CD4-positive, alpha-beta T cell treated with Interleukin-2 at 100 ng/mL for 4 hours (primary cell): ENCODE measurements around the gene STXBP4.

Experiments
- DNase-seq: peaks from one replicate; pipeline ENCODE4 v3.0.0-alpha.2; 2020; ENCODE audit warnings: low spot score

The STXBP4 gene

DNA sequence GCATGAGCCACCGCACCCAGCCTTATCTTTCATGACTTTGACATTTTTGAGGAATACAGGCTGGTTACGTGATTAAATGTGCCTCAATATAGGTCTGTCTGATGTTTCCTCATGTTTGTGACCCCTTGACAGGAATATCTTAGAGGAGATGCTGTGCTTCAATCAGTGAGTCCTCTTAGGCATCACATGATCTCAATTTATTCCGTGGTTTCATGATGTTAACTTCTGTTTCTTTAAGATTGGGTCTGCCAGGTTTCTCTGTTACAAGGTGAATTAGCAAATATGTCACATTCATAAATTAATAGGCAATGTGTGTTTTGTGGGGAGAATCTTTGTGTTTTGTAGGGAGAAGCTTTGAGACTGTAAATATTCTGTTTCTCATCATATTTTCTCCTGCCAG is 3.3 kb downstream of the STXBP4 start:
- no peak for DNase-seq

DNA sequence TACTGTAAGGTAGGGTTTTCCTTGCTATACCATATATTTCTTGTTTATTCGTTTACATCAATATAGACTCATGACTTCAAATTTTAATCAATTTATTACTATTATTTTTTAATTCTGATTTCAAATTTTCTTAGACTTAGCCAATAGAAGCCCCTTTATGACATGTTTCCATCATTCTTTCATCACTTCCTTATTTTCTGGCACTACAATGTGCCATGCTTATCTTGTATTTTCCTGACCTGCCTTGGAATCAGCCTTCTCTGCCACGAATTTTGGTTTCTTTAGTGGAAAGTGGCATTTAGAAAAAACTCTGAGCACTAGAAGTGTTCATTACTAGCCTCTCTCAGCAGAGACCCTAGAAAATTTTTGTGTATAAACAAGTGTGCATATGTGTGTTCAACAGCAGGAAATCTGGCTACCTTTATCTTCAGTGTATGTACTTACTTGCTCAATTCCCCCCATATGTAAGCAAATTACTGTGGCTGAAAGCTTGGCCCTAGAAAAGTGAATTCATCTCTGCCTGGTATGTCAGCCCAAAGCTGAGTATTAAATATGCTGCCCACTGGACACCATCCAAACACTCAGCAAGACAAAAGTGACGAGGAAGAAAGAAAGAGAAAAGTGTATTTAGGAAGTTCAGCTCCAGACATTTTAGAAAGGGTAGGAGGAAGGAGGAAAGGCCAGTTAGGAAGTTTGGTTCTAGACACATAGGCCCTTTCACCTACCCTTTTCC is 4.0 kb downstream of the STXBP4 start:
- DNase-seq, result no peak

DNA sequence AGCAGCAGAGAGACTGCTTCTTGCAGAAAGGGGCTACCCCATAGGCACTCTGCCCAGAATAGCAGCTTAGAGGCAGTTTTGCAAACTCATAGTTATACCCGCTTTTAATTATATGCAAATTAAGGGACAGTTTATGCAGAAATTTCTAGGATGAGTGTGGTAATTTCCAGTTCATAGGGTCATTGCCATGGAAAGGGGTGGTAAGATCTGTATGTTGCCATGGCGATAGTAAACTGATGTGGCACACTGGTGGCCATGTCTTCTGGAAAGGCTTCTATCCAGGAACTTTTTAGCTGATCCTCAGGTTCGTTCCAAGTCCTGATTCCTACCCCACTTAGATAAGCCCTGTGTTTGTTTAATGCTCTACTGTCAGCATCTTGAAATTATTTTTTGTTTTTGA is 6.2 kb downstream of the STXBP4 start:
- DNase-seq, result no peak

DNA sequence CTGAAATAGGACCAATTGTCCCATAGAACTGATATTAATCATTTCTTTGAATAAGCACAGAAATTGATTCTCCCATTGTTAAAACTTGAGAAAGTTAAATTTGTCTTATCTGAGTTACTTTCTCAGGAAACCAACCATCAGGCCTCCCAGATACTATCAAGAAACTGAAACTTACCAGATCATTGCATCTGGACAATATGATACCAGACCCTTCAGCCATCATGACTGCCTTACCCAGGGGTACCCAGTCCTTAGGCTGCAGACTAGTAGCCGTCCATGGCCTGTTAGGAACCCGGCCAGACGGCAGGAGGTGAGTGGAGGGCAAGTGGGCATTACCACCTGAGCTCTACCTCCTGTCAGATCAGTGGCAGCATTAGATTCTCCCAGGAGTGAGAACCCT is 7.8 kb downstream of the STXBP4 start:
- no peak for DNase-seq

DNA sequence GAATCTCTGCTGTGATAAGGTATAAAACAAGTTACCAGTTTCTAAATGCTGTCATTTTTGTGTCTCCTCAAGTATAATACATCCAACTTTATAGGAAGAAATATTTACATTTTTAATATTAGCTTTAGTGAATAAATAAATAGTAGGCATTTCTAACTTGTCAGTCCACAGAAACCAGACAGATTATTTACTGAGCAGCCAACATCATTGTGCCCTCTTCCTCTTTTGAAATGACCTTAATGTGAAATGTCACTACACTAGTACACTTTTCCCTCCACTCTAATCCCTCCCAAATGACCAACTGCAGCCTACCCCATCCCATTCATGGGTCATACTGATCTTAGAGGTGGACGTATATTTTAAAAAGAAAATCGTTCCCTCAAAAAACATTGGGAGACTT is 9.2 kb downstream of the STXBP4 start:
- DNase-seq, result no peak

DNA sequence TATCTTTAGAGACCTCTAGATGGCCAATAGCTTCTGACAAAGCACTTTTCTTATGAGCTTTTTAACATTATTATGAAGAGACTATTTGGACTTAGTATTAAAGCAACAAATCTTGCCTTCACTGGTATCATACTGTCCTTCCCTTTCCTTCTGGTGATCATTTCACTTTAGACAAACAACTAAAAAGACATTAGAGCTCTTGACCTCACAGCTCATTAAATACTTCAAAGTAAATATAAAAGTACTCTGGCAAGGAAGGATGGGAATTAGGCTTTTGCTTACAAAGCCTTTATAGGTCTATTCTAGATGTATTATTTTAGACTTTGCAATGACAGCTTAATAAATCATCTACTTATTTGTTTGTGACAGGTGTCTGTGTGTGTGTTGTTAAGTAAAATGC is 11.1 kb downstream of the STXBP4 start:
- DNase-seq, result no peak

DNA sequence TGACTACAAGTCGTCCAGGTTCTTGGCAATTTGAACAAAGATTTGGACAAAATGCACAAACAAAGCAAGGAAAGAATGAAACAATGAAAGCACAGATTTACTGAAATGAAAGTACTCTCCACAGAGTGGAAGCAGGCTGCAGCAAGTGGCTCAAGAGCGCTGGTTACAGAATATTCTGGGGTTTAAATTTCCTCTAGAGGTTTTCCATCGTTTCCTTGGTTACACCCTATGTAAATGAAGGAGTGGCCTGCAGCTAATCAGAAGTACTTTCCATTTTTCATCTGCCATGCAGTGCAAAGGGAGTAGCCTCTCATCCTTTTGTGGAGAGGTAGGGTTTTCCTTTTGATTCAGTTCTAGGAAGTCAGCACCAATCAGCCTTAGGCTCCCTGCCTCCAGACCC is 11.8 kb downstream of the STXBP4 start:
- no peak for DNase-seq

DNA sequence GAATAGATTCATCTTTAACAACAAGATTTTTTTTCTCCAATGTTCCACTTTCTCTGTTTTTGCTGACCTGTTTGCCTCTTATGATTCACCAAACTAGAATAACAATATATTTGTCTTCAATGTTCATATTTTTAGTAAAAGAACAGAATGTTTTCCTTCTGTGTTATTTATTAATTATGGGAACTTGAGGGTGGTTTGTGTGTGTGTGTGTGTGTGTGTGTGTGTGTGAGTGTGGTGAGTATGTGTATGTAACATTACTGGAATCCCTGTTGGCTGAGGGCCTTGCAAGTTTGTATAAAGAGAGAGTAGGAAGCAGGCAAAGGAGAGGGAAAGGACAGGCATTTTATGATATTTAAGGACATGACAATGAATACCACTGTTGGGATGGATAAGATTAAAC is 13.8 kb downstream of the STXBP4 start:
- no peak for DNase-seq

DNA sequence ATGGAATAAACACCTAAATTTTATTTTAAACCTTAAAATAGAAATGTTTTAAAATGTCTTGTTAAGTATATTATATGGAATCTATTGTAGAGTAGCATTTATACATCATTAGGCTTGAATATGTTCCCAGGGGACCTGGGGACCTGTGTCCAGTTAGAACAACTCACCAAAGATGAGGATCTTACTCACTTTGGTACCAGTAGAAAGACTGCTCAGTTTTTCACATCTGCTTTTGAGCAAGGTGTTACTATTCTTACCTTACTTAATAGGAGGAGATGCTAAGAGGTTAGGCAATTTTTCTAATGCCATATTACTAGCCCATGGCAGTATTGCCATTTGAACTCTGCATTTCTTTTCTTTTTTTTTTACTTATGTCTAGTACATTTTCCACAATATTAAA is 14.7 kb downstream of the STXBP4 start:
- DNase-seq, result no peak

DNA sequence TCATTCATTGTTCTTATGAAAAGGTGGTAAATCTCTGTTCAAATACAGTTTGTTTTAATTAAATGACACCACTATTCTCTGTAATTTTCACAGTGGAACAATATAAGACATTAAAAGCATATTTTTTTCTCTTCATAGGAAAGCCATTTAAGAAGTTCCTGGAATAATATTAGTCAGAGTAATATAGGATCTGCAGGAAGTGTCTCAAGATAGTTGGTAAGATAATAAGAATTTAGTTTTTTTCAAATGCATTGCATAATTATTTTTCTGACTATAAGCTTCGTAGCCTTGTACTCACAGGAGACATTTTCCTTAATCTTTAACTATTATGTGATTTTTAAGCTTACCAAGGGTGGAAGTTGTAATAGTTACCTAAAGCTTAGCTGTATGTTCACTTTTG is 16.9 kb downstream of the STXBP4 start:
- no peak for DNase-seq

DNA sequence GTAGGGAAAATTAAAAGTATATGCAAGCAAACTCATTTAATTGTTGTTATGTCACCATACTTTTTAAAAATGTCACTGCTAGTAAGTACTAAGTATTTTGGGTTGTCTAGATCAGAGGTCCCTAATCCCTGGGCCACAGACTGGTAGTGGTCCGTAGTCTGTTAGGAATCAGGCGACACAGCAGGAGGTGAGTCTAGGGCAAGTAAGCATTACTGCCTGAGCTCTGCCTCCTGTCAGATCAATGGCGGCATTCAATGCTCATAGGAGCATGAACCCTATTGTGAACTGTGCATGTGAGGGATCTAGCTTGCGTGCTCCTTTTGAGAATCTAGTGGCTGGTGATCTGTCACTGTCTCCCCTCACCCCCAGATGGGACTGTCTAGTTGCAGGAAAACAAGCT is 21.6 kb downstream of the STXBP4 start:
- DNase-seq, result no peak

DNA sequence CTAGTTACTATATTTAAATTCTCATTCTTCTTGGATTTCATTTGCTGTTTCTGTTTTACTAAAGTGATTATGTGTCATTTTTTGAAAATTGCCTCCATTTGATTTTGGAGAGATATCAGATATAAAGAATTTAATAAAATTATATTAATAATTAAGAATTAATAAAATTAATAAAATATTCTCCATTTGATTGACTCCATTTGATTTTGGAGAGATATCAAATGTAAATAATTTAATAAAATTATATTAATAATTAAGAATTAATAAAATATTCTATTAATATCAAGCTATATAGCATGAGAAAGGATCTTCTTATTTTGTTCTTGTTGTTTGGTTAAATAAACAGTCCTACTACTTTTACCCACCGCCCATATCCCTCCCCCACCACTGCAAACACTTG is 23.0 kb downstream of the STXBP4 start:
- no peak for DNase-seq

DNA sequence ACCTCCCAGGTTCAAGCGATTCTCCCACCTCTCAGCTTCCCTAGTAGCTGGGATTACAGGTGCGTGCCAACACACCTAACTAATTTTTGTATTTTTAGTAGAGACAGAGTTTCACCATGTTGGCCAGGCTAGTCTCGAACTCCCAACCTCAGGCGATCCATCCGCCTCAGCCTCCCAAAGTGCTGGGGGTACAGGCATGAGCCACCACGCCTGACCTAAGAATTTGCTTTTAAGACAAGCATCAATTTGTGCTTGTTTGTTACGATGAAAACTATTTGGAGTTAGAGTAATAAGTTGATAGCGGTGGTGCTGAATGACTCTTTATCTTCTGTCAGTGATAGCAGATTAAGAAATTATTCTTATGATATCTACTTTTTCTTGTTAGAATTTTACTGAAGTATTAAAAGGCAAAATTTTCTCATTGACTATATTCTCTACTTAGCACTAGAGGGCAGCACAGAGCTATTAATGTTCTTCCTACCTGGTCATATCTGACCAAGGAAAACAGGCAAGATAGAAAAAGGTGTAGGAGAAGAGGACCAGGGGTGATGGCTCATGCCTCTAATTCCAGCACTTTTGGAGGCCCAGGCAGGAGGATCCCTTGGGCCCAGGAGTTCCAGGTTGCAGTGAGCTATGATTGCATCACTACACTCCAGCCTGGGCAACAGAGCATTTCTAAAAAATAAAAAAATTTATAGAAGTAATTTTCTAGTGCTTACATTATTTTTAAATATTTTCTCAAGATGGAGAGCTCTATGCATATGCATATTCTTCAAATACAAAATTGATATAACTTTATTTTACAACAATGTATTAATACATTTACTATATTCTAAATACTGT is 24.5 kb downstream of the STXBP4 start:
- DNase-seq, result peak; percentile 65

DNA sequence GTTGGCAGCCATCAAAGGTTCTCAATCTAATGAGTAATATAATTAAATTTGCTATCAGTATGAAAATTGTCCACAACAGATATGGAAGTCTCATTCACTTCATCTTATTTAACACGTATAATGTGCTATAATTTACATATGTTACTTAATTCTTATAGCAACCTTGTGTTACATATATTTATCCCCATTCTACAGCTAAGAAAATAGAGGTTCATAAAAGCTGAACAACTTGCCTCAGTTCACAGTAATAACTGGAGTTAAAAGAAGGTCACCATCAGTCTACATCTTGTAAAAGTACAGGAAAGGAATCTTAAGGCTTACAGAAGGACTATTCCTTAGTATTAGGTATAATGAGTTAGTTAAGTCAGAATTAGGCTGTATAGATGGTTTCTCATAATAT is 27.9 kb downstream of the STXBP4 start:
- DNase-seq, result no peak

DNA sequence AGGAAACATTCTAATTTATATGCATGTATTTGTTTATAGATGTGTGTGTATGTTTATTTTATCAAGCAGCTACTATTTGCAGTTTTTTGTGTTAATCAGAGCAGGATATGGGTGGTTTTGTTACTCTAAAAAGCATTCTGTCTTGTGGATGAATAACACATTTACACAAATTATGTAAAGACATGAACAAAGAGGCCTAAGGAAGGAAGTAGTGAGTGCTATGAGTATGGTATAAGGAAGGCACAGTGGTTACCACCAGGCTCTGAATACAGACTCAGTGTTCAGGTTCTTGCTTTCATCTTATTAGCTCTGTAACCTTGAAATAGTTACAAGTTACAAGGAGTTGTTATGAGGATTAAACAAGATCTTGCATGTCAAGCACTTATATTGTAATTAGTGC is 33.9 kb downstream of the STXBP4 start:
- no peak for DNase-seq

DNA sequence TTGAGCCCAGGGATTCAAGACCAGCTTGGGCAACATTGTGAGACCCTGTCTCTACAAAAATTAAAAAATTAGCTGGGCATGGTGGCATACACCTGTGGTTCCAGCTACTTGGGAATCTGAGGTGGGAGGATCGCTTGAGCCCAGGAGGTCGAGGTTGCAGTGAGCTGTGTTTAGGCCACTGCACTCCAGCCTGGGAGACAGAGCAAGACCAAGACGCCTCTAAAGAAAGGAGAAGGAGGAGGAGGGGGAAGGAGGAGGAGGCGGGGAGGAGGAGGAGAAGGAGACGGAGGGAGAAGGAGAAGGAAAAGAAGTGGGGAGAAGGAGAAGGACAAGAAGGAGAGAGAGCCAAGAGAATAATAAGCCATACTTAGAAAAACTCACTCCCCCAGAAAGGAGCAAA is 35.9 kb downstream of the STXBP4 start:
- no peak for DNase-seq

DNA sequence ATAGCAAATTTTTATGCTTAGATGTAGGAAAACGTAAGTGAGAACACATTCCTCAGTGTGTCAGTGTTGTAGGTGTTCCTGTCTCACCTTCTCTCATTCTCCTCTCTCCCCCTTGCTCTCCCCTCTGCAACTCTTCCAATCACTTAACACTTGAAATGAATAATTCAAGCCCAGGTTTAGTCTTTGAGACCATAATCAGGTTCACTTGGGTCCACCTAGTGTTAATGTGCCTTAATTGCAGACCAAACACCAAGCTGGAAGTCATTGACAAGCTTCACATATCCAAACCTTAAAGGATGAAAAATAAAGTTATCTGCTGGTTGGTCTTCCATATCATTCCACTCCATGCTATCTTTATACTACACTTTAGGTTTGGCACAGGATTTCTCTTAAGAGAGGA is 37.0 kb downstream of the STXBP4 start:
- peak; percentile 8 for DNase-seq

DNA sequence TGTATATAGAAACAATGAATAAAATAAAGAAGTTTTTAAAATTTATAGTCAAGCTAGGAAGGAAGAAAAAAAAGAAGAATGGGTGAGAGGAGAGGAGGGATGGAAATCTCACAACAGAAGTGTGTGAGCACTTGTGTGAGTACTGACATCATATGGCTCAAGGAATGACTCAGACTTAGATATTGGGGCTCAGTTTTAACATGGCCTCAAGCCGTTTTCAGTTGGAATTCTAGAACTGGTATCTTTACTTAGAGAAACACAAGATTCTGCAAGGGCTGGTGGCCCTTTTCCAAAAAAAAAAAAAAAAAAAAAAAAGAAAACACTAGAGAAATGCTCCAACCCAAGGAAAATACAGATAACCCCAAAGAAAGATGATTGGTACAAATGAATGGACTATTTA is 55.1 kb downstream of the STXBP4 start:
- DNase-seq, result no peak

DNA sequence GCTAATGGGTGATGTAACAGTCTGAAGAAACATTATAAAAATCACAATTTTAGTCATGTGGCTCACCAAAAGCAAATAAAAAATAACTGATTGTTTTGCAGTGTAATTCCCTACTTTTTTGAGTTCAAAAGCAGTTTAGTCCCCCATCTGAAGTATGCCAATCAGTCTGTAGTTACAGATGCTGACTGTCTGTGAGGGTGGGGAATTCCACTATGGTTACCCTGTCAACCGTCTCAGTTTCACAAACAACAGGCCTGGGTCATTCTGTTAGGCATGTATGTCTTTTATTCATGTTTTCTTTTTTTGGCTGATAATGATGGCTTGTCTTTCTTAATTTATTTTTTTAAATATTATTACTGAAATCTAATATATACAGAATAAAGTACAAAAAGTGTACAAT is 69.3 kb downstream of the STXBP4 start:
- DNase-seq, result peak; percentile 12

DNA sequence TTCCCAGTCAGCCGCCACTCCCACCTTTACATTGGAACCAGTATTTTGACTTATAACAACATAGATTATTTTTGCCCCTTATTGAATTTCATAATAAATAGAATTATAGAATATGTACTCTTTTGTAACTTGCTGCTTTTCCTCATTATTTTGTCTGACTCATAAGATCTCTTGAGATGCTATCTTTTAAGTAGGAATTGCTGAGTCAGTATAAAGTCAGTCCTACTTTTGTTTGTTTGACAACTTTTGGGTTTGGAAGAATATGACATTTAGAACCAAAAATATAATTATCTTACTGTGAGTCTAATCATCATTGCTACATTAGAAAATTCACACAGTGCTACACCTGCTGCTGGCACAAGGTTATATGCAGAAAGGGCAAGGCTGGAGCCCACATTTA is 69.7 kb downstream of the STXBP4 start:
- no peak for DNase-seq

DNA sequence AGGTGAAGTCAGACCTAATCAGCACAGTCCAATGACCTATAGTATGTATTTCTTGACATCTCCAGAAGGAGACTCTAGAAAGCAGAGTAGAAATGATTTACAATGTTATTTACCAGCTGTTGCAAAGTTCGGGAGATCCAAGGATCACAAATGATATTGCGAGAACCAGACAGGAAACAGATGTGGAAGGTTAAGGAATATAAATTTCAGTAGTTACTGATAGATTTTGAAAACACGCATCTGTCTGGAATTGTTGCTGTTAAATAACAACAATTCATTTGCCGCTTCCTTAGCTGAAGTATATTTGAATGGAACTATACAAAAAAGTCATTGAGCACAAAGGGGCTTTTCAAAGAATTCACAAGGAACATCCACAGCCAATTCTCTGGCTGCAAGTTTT is 72.0 kb downstream of the STXBP4 start:
- DNase-seq, result no peak

DNA sequence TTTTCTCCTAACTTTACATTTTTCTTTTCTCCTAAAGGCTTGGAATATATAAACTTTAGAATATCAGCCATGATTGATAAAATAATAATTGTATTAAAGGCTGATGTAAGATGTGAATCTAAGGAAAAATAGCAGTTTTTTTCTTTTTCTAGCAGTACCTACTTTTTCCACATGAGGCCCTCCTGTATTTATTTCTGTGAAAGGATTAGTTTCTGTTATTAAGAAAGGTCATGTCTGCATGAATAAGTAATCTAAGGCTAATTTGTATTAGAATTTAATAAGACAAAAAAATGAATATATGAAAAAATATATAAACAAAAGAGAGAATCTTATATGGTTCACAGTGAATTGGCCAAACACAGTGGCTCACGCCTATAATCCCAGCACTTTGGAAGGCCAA is 85.3 kb downstream of the STXBP4 start:
- DNase-seq, result peak; percentile 17

DNA sequence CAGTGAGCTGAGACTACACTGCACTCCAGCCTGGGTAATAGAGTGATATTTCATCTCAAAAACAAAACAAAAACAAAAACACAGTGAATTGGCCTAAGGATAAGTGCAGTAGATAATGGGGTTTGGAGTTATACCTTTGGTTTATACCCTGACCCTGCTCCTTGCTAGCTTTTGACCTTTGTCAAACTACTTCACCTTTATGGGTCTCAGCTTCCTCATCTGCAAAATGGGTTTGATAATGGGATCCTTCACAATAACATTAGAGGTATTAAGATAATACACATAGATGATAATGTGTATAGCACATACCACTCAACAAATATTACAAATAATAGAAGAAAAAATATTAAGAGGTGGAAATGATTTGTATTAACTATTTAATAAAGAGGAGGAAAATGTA is 85.9 kb downstream of the STXBP4 start:
- DNase-seq, result no peak

DNA sequence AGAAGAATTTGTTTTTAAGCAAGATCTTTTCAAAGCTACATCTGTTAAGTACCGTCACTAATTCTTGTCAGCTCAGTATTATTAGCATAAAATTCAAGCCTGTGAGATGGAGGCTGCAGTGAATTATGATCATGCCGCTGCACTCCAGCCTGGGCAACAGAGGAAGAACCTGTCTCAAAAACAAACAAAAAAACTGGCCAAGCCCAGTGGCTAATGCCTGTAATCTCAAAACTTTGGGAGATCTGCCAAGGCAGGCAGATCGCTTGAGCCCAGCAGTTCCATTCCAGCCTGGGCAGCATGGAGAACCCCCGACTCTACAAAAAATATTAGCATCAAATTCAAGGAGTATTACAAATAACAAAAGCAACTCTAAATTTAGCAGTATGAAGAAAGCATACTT is 88.0 kb downstream of the STXBP4 start:
- DNase-seq, result no peak
